Measurements from ENCODE around the gene ECT2. TPM values are rescaled to one million over a fixed set of nuclear protein-coding genes. Genes with fewer than 3 reads are reported as not detected.

The ECT2 gene
- polyA plus RNA-seq, 3 donors, result 2.6 to 3.3 (median 2.7) TPM

GRCh38 chr3:172846103-172846561, 95.6 kb downstream of the ECT2 start:
- WGBS (ENCODE audit: insufficient coverage), result no CpG with 5 or more reads among the region's 4 CpGs
- peak overlapping the region; percentile 63 for H2AFZ ChIP-seq (ENCODE audit: insufficient read depth, low read depth, low read length, poor library complexity, severe bottlenecking)
- peak overlapping the region in 4 of 7 donors; percentile 41 to 78 (median 57) for H3K27ac Mint-ChIP-seq

GRCh38 chr3:172846706-172847105, 96.2 kb downstream of the ECT2 start:
- Mint-ChIP-seq H3K27me3 (ENCODE audit: low read depth in 3 of 3) (peaks cover 0 to 2% (median 0%) of the 10 kb centered on the region in 3 donors), H3K9me3 (peaks cover 6 to 14% (median 10%) of the 10 kb centered on the region in 7 donors), H3K4me3 (no peak overlapping the region), H3K27ac (peak overlapping the region in 1 of 7 donors; percentile 78), H3K36me3 (no peaks in the 10 kb centered on the region), H3K4me1 (peaks cover 8% of the 10 kb centered on the region)
- no peak overlapping the region for H3K9ac ChIP-seq (ENCODE audit: insufficient read depth, low read length, poor library complexity, severe bottlenecking)
- H3K4me2 ChIP-seq (replicated peaks; ENCODE audit: extremely low read depth, low read length, poor library complexity, severe bottlenecking), result no peak overlapping the region
- intact Hi-C loops (cut with micrococcal nuclease), result no loop called here
- no peaks in the 10 kb centered on the region for H3K36me3 ChIP-seq (replicated peaks in 1 of 2; ENCODE audit: control insufficient read depth in 1 of 2, insufficient read depth in 2 of 2, low read length in 2 of 2)
- H3K79me2 ChIP-seq (ENCODE audit: insufficient read depth, low read length), result no peaks in the 10 kb centered on the region
- H3K27ac ChIP-seq (ENCODE audit: low read depth in 1 of 2, low read length in 2 of 2), result no peak overlapping the region
- no peaks in the 10 kb centered on the region for H4K20me1 ChIP-seq (ENCODE audit: insufficient read depth, low read length)
- TF ChIP-seq CTCF (IDR thresholded peaks at IDR 0.05), result no peak
- DNase-seq, result no peak
- H3K4me3 ChIP-seq (replicated peaks in 1 of 3; ENCODE audit: low read depth in 2 of 3, low read length in 3 of 3), result no peak overlapping the region
- peaks cover 0 to 9% of the 10 kb centered on the region in 2 donors for H3K9me3 ChIP-seq (replicated peaks in 1 of 2; ENCODE audit: control insufficient read depth in 1 of 2, insufficient read depth in 1 of 2, low read length in 2 of 2)
- H2AFZ ChIP-seq (ENCODE audit: insufficient read depth, low read depth, low read length, poor library complexity, severe bottlenecking), result no peak overlapping the region
- no peaks in the 10 kb centered on the region for H3K4me1 ChIP-seq (ENCODE audit: control insufficient read depth in 1 of 2, insufficient read depth in 2 of 2, low read length in 2 of 2)
- 100% methylated on average over 2 of the region's 2 CpGs for WGBS (ENCODE audit: insufficient coverage)
- H3K27me3 ChIP-seq (ENCODE audit: control insufficient read depth in 2 of 2, insufficient read depth in 2 of 2, low read length in 2 of 2), result no peaks in the 10 kb centered on the region

More at GRCh38 chr3:172846103-172846561, 95.6 kb downstream of the ECT2 start:
- Histone ChIP-seq H3K4me3 (replicated peaks in 1 of 3; ENCODE audit: low read depth in 2 of 3, low read length in 3 of 3) (no peak overlapping the region), H3K79me2 (ENCODE audit: insufficient read depth, low read length) (no peaks in the 10 kb centered on the region), H3K4me2 (replicated peaks; ENCODE audit: extremely low read depth, low read length, poor library complexity, severe bottlenecking) (no peak overlapping the region), H3K9me3 (replicated peaks in 1 of 2; ENCODE audit: control insufficient read depth in 1 of 2, insufficient read depth in 1 of 2, low read length in 2 of 2) (peaks cover 0 to 9% of the 10 kb centered on the region in 2 donors), H3K36me3 (replicated peaks in 1 of 2; ENCODE audit: control insufficient read depth in 1 of 2, insufficient read depth in 2 of 2, low read length in 2 of 2) (no peaks in the 10 kb centered on the region), H4K20me1 (ENCODE audit: insufficient read depth, low read length) (no peaks in the 10 kb centered on the region), H3K27me3 (ENCODE audit: control insufficient read depth in 2 of 2, insufficient read depth in 2 of 2, low read length in 2 of 2) (no peaks in the 10 kb centered on the region), H3K4me1 (ENCODE audit: control insufficient read depth in 1 of 2, insufficient read depth in 2 of 2, low read length in 2 of 2) (no peaks in the 10 kb centered on the region), H3K9ac (ENCODE audit: insufficient read depth, low read length, poor library complexity, severe bottlenecking) (no peak overlapping the region), H3K27ac (ENCODE audit: low read depth in 1 of 2, low read length in 2 of 2) (peak overlapping the region in 1 of 2 donors; percentile 44)
- no peak for TF ChIP-seq CTCF (IDR thresholded peaks at IDR 0.05)
- H3K27me3 Mint-ChIP-seq (ENCODE audit: low read depth in 3 of 3), result peaks cover 0 to 2% (median 0%) of the 10 kb centered on the region in 3 donors
- peaks cover 8% of the 10 kb centered on the region for H3K4me1 Mint-ChIP-seq
- intact Hi-C loops (cut with micrococcal nuclease), result no loop called here
- no peak overlapping the region for H3K4me3 Mint-ChIP-seq
- H3K9me3 Mint-ChIP-seq, result peaks cover 6 to 14% (median 10%) of the 10 kb centered on the region in 7 donors
- H3K36me3 Mint-ChIP-seq, result no peaks in the 10 kb centered on the region
- DNase-seq, result peak; percentile 26 to 43 (median 27)
